ENCODE data around the gene SUPT5H. TPM values are rescaled to one million over a fixed set of nuclear protein-coding genes. Genes with fewer than 3 reads are reported as not detected.

The SUPT5H gene
- total RNA-seq, 1 donor from 2014 or later = 91.4 TPM

- H3K4me1 ChIP-seq = peaks cover 8% of the 10 kb centered on the region
- DNase-seq = no peak
- H3K27me3 ChIP-seq (ENCODE audit: low read depth) = peaks cover 100% of the 10 kb centered on the region
- no peaks in the 10 kb centered on the region for H3K36me3 ChIP-seq
- H3K4me3 ChIP-seq = peak overlapping the region; percentile 62
- TF ChIP-seq CTCF (IDR thresholded peaks at IDR 0.05; ENCODE audit: borderline replicate concordance) = no peak
- intact Hi-C loops (cut with micrococcal nuclease) = no loop called here
- H3K9me3 ChIP-seq (replicated peaks) = no peaks in the 10 kb centered on the region
- no peak overlapping the region for H3K27ac ChIP-seq (replicated peaks)
Measured at GRCh38 chr19:39507715-39508364, 62.5 kb downstream of the SUPT5H start.

GRCh38 chr19:39508629-39509028, 63.2 kb downstream of the SUPT5H start:
- intact Hi-C loops (cut with micrococcal nuclease) = no loop called here
- H3K4me3 ChIP-seq = no peak overlapping the region
- H3K9me3 ChIP-seq (replicated peaks) = no peaks in the 10 kb centered on the region
- TF ChIP-seq CTCF (IDR thresholded peaks at IDR 0.05; ENCODE audit: borderline replicate concordance) = no peak
- H3K27ac ChIP-seq (replicated peaks) = no peak overlapping the region
- no peaks in the 10 kb centered on the region for H3K36me3 ChIP-seq
- H3K27me3 ChIP-seq (ENCODE audit: low read depth) = peaks cover 100% of the 10 kb centered on the region
- DNase-seq = no peak
- H3K4me1 ChIP-seq = peaks cover 8% of the 10 kb centered on the region

- Histone ChIP-seq H3K4me3 (no peak overlapping the region), H3K9me3 (replicated peaks) (no peaks in the 10 kb centered on the region), H3K27ac (replicated peaks) (no peak overlapping the region), H3K27me3 (ENCODE audit: low read depth) (peaks cover 100% of the 10 kb centered on the region), H3K4me1 (peaks cover 8% of the 10 kb centered on the region), H3K36me3 (no peaks in the 10 kb centered on the region)
- TF ChIP-seq CTCF (IDR thresholded peaks at IDR 0.05; ENCODE audit: borderline replicate concordance) = no peak
- intact Hi-C loops (cut with micrococcal nuclease) = no loop called here
- DNase-seq = no peak
Measured at GRCh38 chr19:39509233-39509632, 63.9 kb downstream of the SUPT5H start.

GRCh38 chr19:39512988-39513387, 67.6 kb downstream of the SUPT5H start:
- peaks cover 100% of the 10 kb centered on the region for H3K27me3 ChIP-seq (ENCODE audit: low read depth)
- no peak overlapping the region for H3K27ac ChIP-seq (replicated peaks)
- H3K9me3 ChIP-seq (replicated peaks) = no peaks in the 10 kb centered on the region
- TF ChIP-seq CTCF (IDR thresholded peaks at IDR 0.05; ENCODE audit: borderline replicate concordance) = no peak
- no peak for DNase-seq
- intact Hi-C loops (cut with micrococcal nuclease) = no loop called here
- H3K4me3 ChIP-seq = no peak overlapping the region
- H3K4me1 ChIP-seq = peaks cover 17% of the 10 kb centered on the region
- no peaks in the 10 kb centered on the region for H3K36me3 ChIP-seq

GRCh38 chr19:39514840-39515550, 69.6 kb downstream of the SUPT5H start, which contains the start of gene SELENOV:
SELENOV (plus strand) TSS chr19:39515139; CDS start chr19:39515213, 74 bp downstream.
- H3K4me3 ChIP-seq = peak within 1 kb of the TSS; percentile 57
- intact Hi-C loops (cut with micrococcal nuclease) = no loop called here
- H3K27ac ChIP-seq (replicated peaks) = no peak within 1 kb of the TSS
- no peaks in the 10 kb centered on the region for H3K36me3 ChIP-seq
- peaks cover 85% of the 10 kb centered on the region for H3K27me3 ChIP-seq (ENCODE audit: low read depth)
- peaks cover 17% of the 10 kb centered on the region for H3K4me1 ChIP-seq
- no peaks in the 10 kb centered on the region for H3K9me3 ChIP-seq (replicated peaks)
- no peak for DNase-seq
- TF ChIP-seq CTCF (IDR thresholded peaks at IDR 0.05; ENCODE audit: borderline replicate concordance) = no peak
